Ramos (cell line): ENCODE data around the gene CD163L1.

Experiments
- in situ Hi-C: fragments of 300-500 bp; cut with MboI; formaldehyde crosslinking; loops from one replicate; pipeline ENCODE4 v1.14.3; 2022; ENCODE audit warnings: low sequenced_read_pairs; ENCODE audit not compliant: unreplicated experiment

Gene CD163L1

GRCh38 chr12:7411343-7411742, 32.6 kb downstream of the CD163L1 start:
- in situ Hi-C loops = no loop called here

DNA sequence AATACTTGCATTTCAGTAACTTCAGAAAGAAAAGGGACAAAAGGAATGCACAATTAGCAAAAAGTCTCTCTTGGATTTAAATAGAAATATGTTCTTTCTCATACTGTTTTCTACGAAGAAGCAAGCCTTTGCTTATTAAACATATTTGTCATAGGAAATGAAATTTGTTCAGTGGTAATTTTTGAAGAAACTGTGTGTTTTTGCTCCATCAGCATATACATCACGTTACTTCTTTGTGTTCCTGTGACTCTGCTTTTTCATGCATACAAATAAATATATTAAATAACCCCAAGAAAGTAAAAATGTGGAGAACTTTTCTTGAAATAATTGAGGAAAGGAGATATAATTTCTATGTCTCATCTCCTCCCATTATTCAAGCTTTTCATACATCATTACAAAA, 39.7 kb downstream of the CD163L1 start:
- in situ Hi-C loops = no loop called here

GRCh38 chr12:7403466-7403865, 40.5 kb downstream of the CD163L1 start:
- in situ Hi-C loops = no loop called here

GRCh38 chr12:7399089-7399488, 44.9 kb downstream of the CD163L1 start:
- in situ Hi-C loops = no loop called here

- in situ Hi-C loops = no loop called here
Measured at GRCh38 chr12:7396418-7396817, 47.5 kb downstream of the CD163L1 start.

DNA sequence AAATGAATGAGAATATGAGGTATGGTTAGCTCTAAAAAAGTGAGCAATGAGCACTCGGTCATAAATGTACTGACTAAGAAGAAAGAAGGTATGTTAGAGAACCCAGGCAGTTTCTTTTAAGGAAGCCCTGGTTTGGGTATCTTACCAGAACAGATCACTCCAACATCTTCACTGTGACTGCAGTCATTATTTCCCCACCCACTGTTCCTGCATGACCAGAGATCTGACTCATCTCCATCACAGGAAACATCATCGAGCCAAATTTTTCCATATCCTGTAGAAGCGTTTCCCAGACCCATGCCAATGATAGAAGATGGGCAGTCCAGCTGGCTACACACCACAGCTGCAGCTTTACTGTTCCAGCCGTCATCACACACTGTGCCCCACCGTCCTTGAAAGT, 48.0 kb downstream of the CD163L1 start:
- in situ Hi-C loops = no loop called here

DNA sequence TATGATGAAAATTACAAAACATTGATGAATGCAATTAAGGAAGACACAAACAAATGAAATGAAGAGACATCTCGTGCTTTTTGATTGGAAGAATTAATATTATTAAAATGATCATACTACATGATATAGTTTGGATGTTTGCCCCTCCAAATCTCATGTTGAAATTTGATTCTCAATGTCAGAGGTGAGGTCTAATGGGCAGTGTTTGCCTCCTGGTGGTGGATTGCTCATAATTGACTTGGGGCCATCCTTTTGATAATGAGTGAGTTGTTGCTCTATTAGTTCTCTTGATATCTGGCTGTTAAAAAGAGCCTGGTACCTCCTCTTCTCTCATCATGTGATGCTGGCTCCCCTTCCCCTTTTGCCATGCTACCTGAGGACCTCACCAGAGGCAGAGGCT, 56.7 kb downstream of the CD163L1 start:
- in situ Hi-C loops = no loop called here

- in situ Hi-C loops = no loop called here
Measured at GRCh38 chr12:7383157-7383556, 60.8 kb downstream of the CD163L1 start.

DNA sequence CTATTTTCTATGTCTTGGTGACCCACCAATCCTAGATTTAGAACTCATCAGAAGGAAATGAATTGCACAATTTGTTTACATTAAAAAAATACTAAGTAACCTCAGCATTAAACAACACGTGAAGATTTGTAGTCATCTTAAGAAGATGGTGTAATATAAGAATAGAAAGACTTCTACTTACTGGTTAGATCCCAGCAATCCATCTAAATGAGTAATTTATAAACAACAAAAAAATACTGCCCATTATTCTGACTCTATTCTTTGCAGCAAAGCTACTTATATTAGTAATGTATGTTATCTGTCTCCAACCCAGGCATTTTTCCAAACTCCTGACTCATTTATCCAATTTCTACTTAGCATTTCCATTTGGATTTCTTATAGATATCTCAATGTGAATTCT, 67.8 kb downstream of the CD163L1 start:
- in situ Hi-C loops = no loop called here

GRCh38 chr12:7375145-7375543, 68.8 kb downstream of the CD163L1 start:
- in situ Hi-C loops = no loop called here

GRCh38 chr12:7374423-7375144, 69.4 kb downstream of the CD163L1 start:
- in situ Hi-C loops = no loop called here

- in situ Hi-C loops = no loop called here
Measured at GRCh38 chr12:7373226-7373625, 70.7 kb downstream of the CD163L1 start.

GRCh38 chr12:7369274-7369729, 74.7 kb downstream of the CD163L1 start:
- in situ Hi-C loops = no loop called here

DNA sequence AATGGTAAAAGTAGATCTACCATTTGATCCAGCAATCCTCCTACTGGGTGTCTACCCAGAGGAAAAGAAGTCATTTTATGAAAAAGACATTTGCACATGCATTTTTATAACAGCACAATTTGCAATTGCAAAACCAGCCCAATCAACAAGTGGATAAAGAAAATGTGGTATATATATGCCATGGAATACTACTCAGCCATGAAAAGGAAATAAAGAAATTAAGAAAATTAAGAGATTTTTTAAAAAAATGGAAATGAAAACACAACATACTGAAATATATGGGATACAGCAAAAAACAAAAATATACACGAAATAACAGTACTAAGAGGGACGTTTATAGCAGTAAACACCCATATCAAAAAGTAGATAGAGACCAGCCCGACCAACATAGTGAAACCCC, 81.2 kb downstream of the CD163L1 start:
- in situ Hi-C loops = no loop called here

GRCh38 chr12:7361265-7361664, 82.7 kb downstream of the CD163L1 start:
- in situ Hi-C loops = no loop called here

DNA sequence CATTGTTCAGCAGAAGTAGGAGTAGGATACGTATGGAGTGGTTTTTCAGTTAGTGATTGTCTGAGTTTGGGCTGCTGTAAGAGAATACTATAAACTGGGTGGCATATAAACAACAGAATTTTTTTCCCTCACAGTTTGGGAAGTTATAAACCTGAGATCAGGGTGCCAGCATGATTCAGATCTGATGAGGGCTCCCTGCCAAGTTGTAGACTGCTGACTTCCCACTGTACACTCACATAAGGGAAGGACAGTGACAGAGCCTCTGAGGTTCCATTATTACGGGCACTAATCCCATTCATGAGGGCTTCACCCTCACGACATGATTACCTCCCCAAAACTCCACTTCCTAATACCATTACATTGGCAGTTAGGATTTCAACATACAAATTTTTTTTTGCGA, 89.4 kb downstream of the CD163L1 start:
- in situ Hi-C loops = no loop called here

DNA sequence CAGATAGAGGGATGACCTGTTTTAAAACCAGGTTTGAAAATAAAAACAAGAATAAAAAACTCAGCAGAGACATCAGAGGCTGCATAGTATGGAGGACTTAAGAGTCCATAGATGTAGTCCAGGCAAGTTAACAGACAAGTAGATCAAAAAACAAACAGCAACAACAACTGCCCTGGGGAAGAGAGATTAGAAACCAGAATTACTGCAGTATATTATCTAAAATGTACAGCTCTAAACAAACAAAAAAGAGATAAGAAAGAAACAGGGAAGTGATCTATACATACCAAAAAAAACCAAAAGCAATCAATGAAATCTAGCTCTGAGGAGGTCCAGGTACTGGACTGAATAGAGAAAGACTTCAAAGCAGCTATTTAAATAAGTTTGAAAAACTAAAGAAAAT, 91.3 kb downstream of the CD163L1 start:
- in situ Hi-C loops = no loop called here

- in situ Hi-C loops = no loop called here
Measured at GRCh38 chr12:7351177-7351576, 92.8 kb downstream of the CD163L1 start.

GRCh38 chr12:7349418-7349817, 94.5 kb downstream of the CD163L1 start:
- in situ Hi-C loops = no loop called here

DNA sequence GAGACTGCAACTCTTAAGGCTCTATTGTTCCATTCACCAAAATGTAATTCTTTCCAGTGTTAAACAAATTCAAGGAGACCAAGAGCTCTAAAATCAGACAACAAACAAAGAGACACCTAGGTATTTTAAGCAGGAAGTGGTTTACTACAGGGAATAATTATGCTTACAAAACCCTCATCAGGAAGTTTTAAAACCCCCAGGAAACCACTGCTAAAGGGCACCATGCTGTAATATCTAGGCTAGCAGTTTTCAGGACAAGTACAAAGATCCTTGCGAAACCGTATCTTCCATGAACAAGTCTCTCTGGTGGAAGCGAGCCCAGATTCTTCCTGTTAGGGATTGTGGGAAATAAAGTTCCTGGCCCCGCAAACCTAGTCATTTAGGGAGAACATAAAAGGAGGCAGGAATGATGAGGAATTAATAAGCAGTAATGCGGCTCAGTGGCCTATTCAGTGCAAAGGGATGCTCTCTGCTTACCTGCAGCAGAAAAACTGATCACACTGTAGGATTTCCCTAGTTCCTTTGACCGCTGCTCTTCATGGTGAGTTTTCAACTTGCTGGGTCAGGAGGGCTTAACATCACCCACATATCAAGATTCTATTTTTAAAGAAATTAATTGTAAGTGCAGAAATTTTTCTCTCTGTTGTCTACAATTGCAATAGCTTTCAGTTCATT, 97.3 kb downstream of the CD163L1 start:
- in situ Hi-C loops = no loop called here

- in situ Hi-C loops = no loop called here
Measured at GRCh38 chr12:7344833-7345606, 98.9 kb downstream of the CD163L1 start.
